GM12873 (cell line): ENCODE results near the gene MDGA2.

Experiments
- TF ChIP-seq, protein P1 (sequence below): IDR thresholded peaks from 2 replicates; pipeline ENCODE4 v1.5.1; 2012; ENCODE audit warnings: low read depth, mild to moderate bottlenecking, moderate library complexity, low read length, control low read depth; ENCODE audit not compliant: insufficient read depth; ENCODE audit errors: missing control alignments

Gene MDGA2

DNA sequence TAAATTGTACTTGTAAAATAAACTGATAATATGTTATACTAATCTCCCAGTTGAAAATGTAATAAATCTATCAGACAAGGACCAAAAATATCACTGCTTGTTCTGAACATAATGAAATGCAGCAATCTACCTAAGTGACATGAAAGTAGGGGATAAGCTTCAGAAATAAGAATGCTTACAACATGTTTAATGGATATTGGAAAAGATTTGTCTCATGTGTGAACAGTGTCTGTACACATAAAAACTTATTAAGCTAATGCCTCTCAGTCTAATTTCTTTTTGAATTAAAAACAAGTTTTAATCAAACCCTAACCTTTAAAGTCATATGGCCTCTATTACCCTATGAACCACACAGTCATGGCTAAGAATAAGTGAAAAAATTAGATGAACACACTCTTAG lies 465.3 kb downstream of the MDGA2 start:
- TF ChIP-seq, protein P1, sequence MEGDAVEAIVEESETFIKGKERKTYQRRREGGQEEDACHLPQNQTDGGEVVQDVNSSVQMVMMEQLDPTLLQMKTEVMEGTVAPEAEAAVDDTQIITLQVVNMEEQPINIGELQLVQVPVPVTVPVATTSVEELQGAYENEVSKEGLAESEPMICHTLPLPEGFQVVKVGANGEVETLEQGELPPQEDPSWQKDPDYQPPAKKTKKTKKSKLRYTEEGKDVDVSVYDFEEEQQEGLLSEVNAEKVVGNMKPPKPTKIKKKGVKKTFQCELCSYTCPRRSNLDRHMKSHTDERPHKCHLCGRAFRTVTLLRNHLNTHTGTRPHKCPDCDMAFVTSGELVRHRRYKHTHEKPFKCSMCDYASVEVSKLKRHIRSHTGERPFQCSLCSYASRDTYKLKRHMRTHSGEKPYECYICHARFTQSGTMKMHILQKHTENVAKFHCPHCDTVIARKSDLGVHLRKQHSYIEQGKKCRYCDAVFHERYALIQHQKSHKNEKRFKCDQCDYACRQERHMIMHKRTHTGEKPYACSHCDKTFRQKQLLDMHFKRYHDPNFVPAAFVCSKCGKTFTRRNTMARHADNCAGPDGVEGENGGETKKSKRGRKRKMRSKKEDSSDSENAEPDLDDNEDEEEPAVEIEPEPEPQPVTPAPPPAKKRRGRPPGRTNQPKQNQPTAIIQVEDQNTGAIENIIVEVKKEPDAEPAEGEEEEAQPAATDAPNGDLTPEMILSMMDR: no peak

- TF ChIP-seq, protein P1: no peak
These were observed 467.0 kb downstream of the MDGA2 start for GRCh38 chr14:47208434-47208833.

DNA sequence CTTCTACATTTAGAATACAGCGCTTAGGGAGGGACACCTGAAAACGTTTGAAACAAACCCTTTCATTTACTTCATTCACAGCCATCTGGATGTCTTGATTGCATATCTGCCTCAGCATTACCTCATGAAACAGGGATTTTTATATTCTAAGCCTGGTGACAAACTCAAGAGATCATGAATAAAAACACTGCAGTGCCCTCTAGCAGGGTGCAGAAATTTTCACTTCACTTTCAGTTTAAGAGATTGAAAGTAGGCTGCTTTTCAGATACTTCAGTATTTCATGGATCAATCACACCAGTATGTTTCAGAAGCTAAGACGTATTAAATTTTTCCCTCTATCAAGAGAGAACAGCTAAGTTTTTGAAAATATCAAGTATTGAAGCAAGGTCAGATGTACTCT lies 467.8 kb downstream of the MDGA2 start:
- TF ChIP-seq, protein P1: no peak

DNA sequence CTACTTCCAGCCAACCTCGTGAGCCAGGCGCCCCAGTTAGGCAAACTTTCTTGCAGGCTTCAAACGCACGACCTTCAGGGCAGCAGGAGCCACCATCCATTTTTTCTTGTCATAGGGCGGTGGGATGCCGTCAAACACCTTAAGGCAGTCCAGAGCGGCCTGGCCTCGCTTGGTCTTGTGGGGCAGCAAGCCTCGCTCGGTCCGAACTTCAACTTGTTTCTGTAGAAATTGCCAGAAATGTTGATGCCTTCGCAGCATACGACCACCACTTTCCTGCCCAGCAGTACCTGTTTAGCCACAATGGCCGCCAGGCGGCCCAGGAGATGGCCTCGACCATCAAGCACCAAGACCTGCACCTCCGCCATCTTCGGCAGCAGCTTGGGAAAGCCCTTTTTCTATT lies 474.7 kb downstream of the MDGA2 start:
- TF ChIP-seq, protein P1: no peak

DNA sequence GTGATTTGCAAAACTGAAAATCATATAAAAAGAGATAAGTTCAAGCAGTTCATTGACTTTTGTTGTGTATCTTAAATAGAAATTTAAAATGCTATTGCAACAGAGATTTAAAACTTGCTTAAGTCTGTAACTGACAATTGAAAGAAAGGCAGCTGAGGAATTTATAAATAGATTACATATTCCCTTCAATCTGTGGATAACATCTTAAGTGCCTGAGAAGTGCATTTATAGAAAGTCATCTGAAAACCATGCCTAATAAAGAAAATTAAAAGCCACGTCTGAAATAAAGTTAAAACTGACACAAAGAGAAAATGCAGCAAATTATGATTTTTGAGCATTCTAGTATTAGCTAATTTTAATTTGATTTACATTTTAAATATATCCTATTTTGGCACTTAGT lies 479.8 kb downstream of the MDGA2 start:
- TF ChIP-seq, protein P1: no peak

DNA sequence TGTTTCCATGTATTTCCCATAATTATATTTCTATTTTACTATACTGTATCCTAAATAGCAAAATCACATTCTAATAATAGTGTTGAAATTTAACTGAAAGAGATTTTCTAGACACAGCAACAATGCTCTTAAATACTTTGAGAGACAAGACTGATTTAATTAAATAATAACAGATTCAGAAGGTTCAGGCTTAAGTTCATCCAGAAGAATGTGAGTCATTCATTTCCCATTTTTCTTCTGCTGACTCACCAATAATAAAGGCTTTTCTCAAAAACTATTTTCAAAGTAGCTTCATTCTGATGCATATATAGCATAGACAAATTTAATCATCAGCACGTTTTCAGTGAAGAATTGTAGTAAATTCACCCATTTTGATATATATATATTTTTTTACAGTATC lies 481.4 kb downstream of the MDGA2 start:
- TF ChIP-seq, protein P1: no peak

GRCh38 chr14:47191700-47192099 lies 483.7 kb downstream of the MDGA2 start:
- TF ChIP-seq, protein P1: no peak
